ENCODE results near the gene PCSK6.

PCSK6 gene

GRCh38 chr15:101354891-101355623 lies 134.4 kb downstream of the PCSK6 start:
- Histone ChIP-seq H3K9me3 (ENCODE audit: insufficient read depth, low read depth, low read length) (no peaks in the 10 kb centered on the region; the same call in 1 of the 2 replicates), H2AFZ (ENCODE audit: low read length) (no peak overlapping the region), H4K20me1 (ENCODE audit: insufficient read depth, low read length, poor library complexity, severe bottlenecking) (no peaks in the 10 kb centered on the region), H3K27me3 (ENCODE audit: insufficient read depth, low read length, poor library complexity, severe bottlenecking) (no peaks in the 10 kb centered on the region), H3K79me2 (ENCODE audit: insufficient read depth, low read length) (no peaks in the 10 kb centered on the region), H3K9ac (ENCODE audit: low read depth, low read length, poor library complexity, severe bottlenecking) (no peak overlapping the region), H3K36me3 (ENCODE audit: insufficient read depth, low read length) (no peaks in the 10 kb centered on the region), H3K4me3 (ENCODE audit: low read length, poor library complexity, severe bottlenecking) (no peak overlapping the region), H3K4me2 (ENCODE audit: low read depth, low read length, poor library complexity, severe bottlenecking) (no peak overlapping the region), H3K4me1 (ENCODE audit: insufficient read depth, low read length, poor library complexity, severe bottlenecking) (no peaks in the 10 kb centered on the region), H3F3A (ENCODE audit: low read depth) (no peaks in the 10 kb centered on the region), H3K9me2 (replicated peaks; ENCODE audit: low read depth, low read length) (no peaks in the 10 kb centered on the region)
- TF ChIP-seq EZH2phosphoT487 (IDR thresholded peaks at IDR 0.05; ENCODE audit: borderline replicate concordance) (no peak), CTCF (conservative IDR thresholded peaks at IDR 0.05; ENCODE audit: low read length) (no peak)

- peaks cover 12% of the 10 kb centered on the region for H3K27me3 ChIP-seq (ENCODE audit: insufficient read depth, low read length, poor library complexity, severe bottlenecking)
- no peaks in the 10 kb centered on the region for H3K4me1 ChIP-seq (ENCODE audit: insufficient read depth, low read length, poor library complexity, severe bottlenecking)
- no peak overlapping the region for H3K4me3 ChIP-seq (ENCODE audit: low read length, poor library complexity, severe bottlenecking)
- H2AFZ ChIP-seq (ENCODE audit: low read length), result no peak overlapping the region
- H3K9me2 ChIP-seq (replicated peaks; ENCODE audit: low read depth, low read length), result no peaks in the 10 kb centered on the region
- no peaks in the 10 kb centered on the region for H3K36me3 ChIP-seq (ENCODE audit: insufficient read depth, low read length)
- H3K9me3 ChIP-seq (ENCODE audit: insufficient read depth, low read depth, low read length), result no peaks in the 10 kb centered on the region
- no peak overlapping the region for H3K4me2 ChIP-seq (ENCODE audit: low read depth, low read length, poor library complexity, severe bottlenecking)
- TF ChIP-seq EZH2phosphoT487 (IDR thresholded peaks at IDR 0.05; ENCODE audit: borderline replicate concordance), result no peak
- TF ChIP-seq CTCF (conservative IDR thresholded peaks at IDR 0.05; ENCODE audit: low read length), result no peak
- H3K79me2 ChIP-seq (ENCODE audit: insufficient read depth, low read length), result no peaks in the 10 kb centered on the region
- no peak overlapping the region for H3K9ac ChIP-seq (ENCODE audit: low read depth, low read length, poor library complexity, severe bottlenecking)
- H3F3A ChIP-seq (ENCODE audit: low read depth), result no peaks in the 10 kb centered on the region
- H4K20me1 ChIP-seq (ENCODE audit: insufficient read depth, low read length, poor library complexity, severe bottlenecking), result no peaks in the 10 kb centered on the region
Observed at GRCh38 chr15:101353240-101353639, 136.3 kb downstream of the PCSK6 start.

GRCh38 chr15:101351736-101352135 lies 137.8 kb downstream of the PCSK6 start:
- Histone ChIP-seq H3F3A (ENCODE audit: low read depth) (no peaks in the 10 kb centered on the region), H3K4me3 (ENCODE audit: low read length, poor library complexity, severe bottlenecking) (no peak overlapping the region), H3K9me2 (replicated peaks; ENCODE audit: low read depth, low read length) (no peaks in the 10 kb centered on the region), H3K27me3 (ENCODE audit: insufficient read depth, low read length, poor library complexity, severe bottlenecking) (peaks cover 26% of the 10 kb centered on the region), H3K9me3 (ENCODE audit: insufficient read depth, low read depth, low read length) (no peaks in the 10 kb centered on the region), H3K9ac (ENCODE audit: low read depth, low read length, poor library complexity, severe bottlenecking) (no peak overlapping the region), H2AFZ (ENCODE audit: low read length) (no peak overlapping the region), H3K4me1 (ENCODE audit: insufficient read depth, low read length, poor library complexity, severe bottlenecking) (no peaks in the 10 kb centered on the region), H3K79me2 (ENCODE audit: insufficient read depth, low read length) (no peaks in the 10 kb centered on the region), H3K36me3 (ENCODE audit: insufficient read depth, low read length) (no peaks in the 10 kb centered on the region), H3K4me2 (ENCODE audit: low read depth, low read length, poor library complexity, severe bottlenecking) (no peak overlapping the region), H4K20me1 (ENCODE audit: insufficient read depth, low read length, poor library complexity, severe bottlenecking) (no peaks in the 10 kb centered on the region)
- TF ChIP-seq EZH2phosphoT487 (IDR thresholded peaks at IDR 0.05; ENCODE audit: borderline replicate concordance) (no peak), CTCF (conservative IDR thresholded peaks at IDR 0.05; ENCODE audit: low read length) (no peak)
